Ishikawa (cell line): ENCODE results near the gene NPFFR1.

Source experiments
- CEBPB ChIP-seq: IDR thresholded peaks from 2 replicates; pipeline ENCODE4 v1.6.1; 2012
- CREB1 ChIP-seq: IDR thresholded peaks from 2 replicates; pipeline ENCODE4 v1.6.1; 2012; ENCODE audit warnings: low read depth
- EGR1 ChIP-seq: IDR thresholded peaks from 2 replicates; pipeline ENCODE4 v1.6.1; 2012
- EP300 ChIP-seq: IDR thresholded peaks from 2 replicates; pipeline ENCODE4 v1.6.1; 2012; ENCODE audit warnings: borderline replicate concordance
- FOXM1 ChIP-seq: IDR thresholded peaks from 2 replicates; pipeline ENCODE4 v1.6.1; 2012; ENCODE audit warnings: low read depth, borderline replicate concordance
- NFIC ChIP-seq: IDR thresholded peaks from 2 replicates; pipeline ENCODE4 v1.6.1; 2012
- RAD21 ChIP-seq: IDR thresholded peaks from 2 replicates; pipeline ENCODE4 v1.6.1; 2012; ENCODE audit warnings: low read depth
- TAF1 ChIP-seq: IDR thresholded peaks from 2 replicates; pipeline ENCODE4 v1.6.1; 2012; ENCODE audit warnings: low read depth, mild to moderate bottlenecking
- TCF12 ChIP-seq: IDR thresholded peaks from 2 replicates; pipeline ENCODE4 v1.6.1; 2012; ENCODE audit warnings: low read depth
- TEAD4 ChIP-seq: IDR thresholded peaks from 2 replicates; pipeline ENCODE4 v1.6.1; 2012
- YY1 ChIP-seq: IDR thresholded peaks from 2 replicates; pipeline ENCODE4 v1.6.1; 2012; ENCODE audit warnings: low read depth
- ZBTB7A ChIP-seq: IDR thresholded peaks from 2 replicates; pipeline ENCODE4 v1.6.1; 2012; ENCODE audit warnings: low read depth
- TF ChIP-seq, protein P1 (sequence below): IDR thresholded peaks from 2 replicates; pipeline ENCODE4 v1.6.1; 2012
- TF ChIP-seq, protein P2 (sequence below): IDR thresholded peaks from 2 replicates; pipeline ENCODE4 v1.6.1; 2012; ENCODE audit warnings: low read depth, mild to moderate bottlenecking
- TF ChIP-seq, protein P3 (sequence below): IDR thresholded peaks from 2 replicates; pipeline ENCODE4 v1.6.1; 2012

The NPFFR1 gene

GRCh38 chr10:70247360-70247759 is 36.4 kb downstream of the NPFFR1 start:
- no peak for TF ChIP-seq CEBPB
- TF ChIP-seq FOXM1 = no peak
- no peak for TF ChIP-seq TEAD4
- TF ChIP-seq EGR1 = no peak
- no peak for TF ChIP-seq YY1
- no peak for TF ChIP-seq RAD21
- no peak for TF ChIP-seq TCF12

GRCh38 chr10:70241081-70241480 is 42.7 kb downstream of the NPFFR1 start:
- TF ChIP-seq CREB1 = no peak
- no peak for TF ChIP-seq TAF1
- no peak for TF ChIP-seq FOXM1
- TF ChIP-seq EGR1 = no peak
- TF ChIP-seq, protein P1, sequence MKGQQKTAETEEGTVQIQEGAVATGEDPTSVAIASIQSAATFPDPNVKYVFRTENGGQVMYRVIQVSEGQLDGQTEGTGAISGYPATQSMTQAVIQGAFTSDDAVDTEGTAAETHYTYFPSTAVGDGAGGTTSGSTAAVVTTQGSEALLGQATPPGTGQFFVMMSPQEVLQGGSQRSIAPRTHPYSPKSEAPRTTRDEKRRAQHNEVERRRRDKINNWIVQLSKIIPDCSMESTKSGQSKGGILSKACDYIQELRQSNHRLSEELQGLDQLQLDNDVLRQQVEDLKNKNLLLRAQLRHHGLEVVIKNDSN = no peak
- TF ChIP-seq CEBPB = no peak
- TF ChIP-seq EP300 = no peak
- TF ChIP-seq TCF12 = no peak
- no peak for TF ChIP-seq TEAD4
- TF ChIP-seq, protein P2, sequence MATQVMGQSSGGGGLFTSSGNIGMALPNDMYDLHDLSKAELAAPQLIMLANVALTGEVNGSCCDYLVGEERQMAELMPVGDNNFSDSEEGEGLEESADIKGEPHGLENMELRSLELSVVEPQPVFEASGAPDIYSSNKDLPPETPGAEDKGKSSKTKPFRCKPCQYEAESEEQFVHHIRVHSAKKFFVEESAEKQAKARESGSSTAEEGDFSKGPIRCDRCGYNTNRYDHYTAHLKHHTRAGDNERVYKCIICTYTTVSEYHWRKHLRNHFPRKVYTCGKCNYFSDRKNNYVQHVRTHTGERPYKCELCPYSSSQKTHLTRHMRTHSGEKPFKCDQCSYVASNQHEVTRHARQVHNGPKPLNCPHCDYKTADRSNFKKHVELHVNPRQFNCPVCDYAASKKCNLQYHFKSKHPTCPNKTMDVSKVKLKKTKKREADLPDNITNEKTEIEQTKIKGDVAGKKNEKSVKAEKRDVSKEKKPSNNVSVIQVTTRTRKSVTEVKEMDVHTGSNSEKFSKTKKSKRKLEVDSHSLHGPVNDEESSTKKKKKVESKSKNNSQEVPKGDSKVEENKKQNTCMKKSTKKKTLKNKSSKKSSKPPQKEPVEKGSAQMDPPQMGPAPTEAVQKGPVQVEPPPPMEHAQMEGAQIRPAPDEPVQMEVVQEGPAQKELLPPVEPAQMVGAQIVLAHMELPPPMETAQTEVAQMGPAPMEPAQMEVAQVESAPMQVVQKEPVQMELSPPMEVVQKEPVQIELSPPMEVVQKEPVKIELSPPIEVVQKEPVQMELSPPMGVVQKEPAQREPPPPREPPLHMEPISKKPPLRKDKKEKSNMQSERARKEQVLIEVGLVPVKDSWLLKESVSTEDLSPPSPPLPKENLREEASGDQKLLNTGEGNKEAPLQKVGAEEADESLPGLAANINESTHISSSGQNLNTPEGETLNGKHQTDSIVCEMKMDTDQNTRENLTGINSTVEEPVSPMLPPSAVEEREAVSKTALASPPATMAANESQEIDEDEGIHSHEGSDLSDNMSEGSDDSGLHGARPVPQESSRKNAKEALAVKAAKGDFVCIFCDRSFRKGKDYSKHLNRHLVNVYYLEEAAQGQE = no peak
- TF ChIP-seq, protein P3, sequence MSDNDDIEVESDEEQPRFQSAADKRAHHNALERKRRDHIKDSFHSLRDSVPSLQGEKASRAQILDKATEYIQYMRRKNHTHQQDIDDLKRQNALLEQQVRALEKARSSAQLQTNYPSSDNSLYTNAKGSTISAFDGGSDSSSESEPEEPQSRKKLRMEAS = no peak
- TF ChIP-seq RAD21 = no peak
- TF ChIP-seq ZBTB7A = no peak
- no peak for TF ChIP-seq YY1
- no peak for TF ChIP-seq NFIC

GRCh38 chr10:70234668-70235447 is 48.9 kb downstream of the NPFFR1 start:
- TF ChIP-seq, protein P3 = no peak
- TF ChIP-seq TAF1 = no peak
- TF ChIP-seq NFIC = no peak
- no peak for TF ChIP-seq CEBPB
- no peak for TF ChIP-seq CREB1
- no peak for TF ChIP-seq FOXM1
- TF ChIP-seq TEAD4 = no peak
- TF ChIP-seq EP300 = no peak
- TF ChIP-seq TCF12 = no peak
- TF ChIP-seq, protein P2 = no peak
- TF ChIP-seq YY1 = no peak
- no peak for TF ChIP-seq EGR1
- no peak for TF ChIP-seq ZBTB7A
- TF ChIP-seq, protein P1 = no peak
- TF ChIP-seq RAD21 = no peak

DNA sequence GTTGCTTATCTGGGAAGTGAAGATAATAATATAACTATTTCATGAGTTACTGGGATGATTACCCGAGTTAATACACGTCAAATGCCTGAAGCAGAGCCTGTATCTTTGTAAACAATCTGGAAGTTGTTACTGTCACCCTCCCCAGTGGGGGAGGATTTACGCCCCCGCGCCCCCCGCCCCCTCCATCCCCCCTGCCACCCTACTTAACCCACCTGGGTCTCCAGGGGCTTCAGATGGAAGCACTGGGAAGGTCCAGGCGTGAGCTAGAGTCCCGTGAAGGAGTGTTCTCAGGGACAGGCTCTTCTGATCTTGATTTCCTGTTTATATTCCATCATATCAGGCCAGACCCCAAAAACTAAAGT is 49.9 kb downstream of the NPFFR1 start:
- TF ChIP-seq NFIC = no peak
- TF ChIP-seq TCF12 = no peak
- TF ChIP-seq EGR1 = no peak
- no peak for TF ChIP-seq RAD21
- no peak for TF ChIP-seq FOXM1
- TF ChIP-seq TEAD4 = no peak
- TF ChIP-seq, protein P2 = no peak
- TF ChIP-seq CEBPB = no peak
- TF ChIP-seq YY1 = no peak
- TF ChIP-seq, protein P3 = no peak
- TF ChIP-seq CREB1 = no peak
- TF ChIP-seq EP300 = no peak
- TF ChIP-seq, protein P1 = no peak
- TF ChIP-seq ZBTB7A = no peak
- no peak for TF ChIP-seq TAF1
